ENCODE data around the gene MPC2. TPM values are rescaled to one million over a fixed set of nuclear protein-coding genes. Genes with fewer than 3 reads are reported as not detected.
"Not testable (repeated sequence)": the region's sequence is repeated elsewhere in the genome, so short reads cannot be mapped to it uniquely, and the experiment has no call there.

The MPC2 gene
- total and polyA plus RNA-seq, 2 donors, result 67.9 to 74.4 TPM

GRCh38 chr1:167881069-167881468 lies 55.8 kb downstream of the MPC2 start:
- no peaks in the 10 kb centered on the region for H3K27me3 ChIP-seq (ENCODE audit: control insufficient read depth in 2 of 2, insufficient read depth in 1 of 2, low read length in 1 of 2)
- H3K4me1 ChIP-seq (ENCODE audit: control insufficient read depth in 2 of 2, insufficient read depth in 2 of 2, low read length in 2 of 2), result no peaks in the 10 kb centered on the region
- no peak overlapping the region for H3K4me3 ChIP-seq (ENCODE audit: low read length in 2 of 2)
- no peaks in the 10 kb centered on the region for H3K36me3 ChIP-seq (ENCODE audit: control insufficient read depth in 2 of 2, insufficient read depth in 2 of 2, low read length in 1 of 2)
- no peak overlapping the region for H3K27ac ChIP-seq (ENCODE audit: low read depth in 1 of 2, low read length in 1 of 2)
- no peaks in the 10 kb centered on the region for H3K9me3 ChIP-seq (ENCODE audit: control insufficient read depth in 2 of 2, insufficient read depth in 1 of 2, low read length in 1 of 2)
- DNase-seq (ENCODE audit: low read depth in 6 of 9, low spot score in 9 of 9), result no peak

- Histone ChIP-seq H3K9me3 (ENCODE audit: control insufficient read depth in 2 of 2, insufficient read depth in 1 of 2, low read length in 1 of 2) (no peaks in the 10 kb centered on the region), H3K27ac (ENCODE audit: low read depth in 1 of 2, low read length in 1 of 2) (no peak overlapping the region), H3K4me3 (ENCODE audit: low read length in 2 of 2) (no peak overlapping the region), H3K4me1 (ENCODE audit: control insufficient read depth in 2 of 2, insufficient read depth in 2 of 2, low read length in 2 of 2) (no peaks in the 10 kb centered on the region), H3K27me3 (ENCODE audit: control insufficient read depth in 2 of 2, insufficient read depth in 1 of 2, low read length in 1 of 2) (no peaks in the 10 kb centered on the region), H3K36me3 (ENCODE audit: control insufficient read depth in 2 of 2, insufficient read depth in 2 of 2, low read length in 1 of 2) (no peaks in the 10 kb centered on the region)
- no peak for DNase-seq (ENCODE audit: low read depth in 6 of 9, low spot score in 9 of 9)
- 96% methylated on average over 3 of the region's 3 CpGs for WGBS
These were observed 56.3 kb downstream of the MPC2 start for GRCh38 chr1:167880580-167881021.

- Histone ChIP-seq H3K4me3 (ENCODE audit: low read length in 2 of 2) (no peak overlapping the region), H3K27ac (ENCODE audit: low read depth in 1 of 2, low read length in 1 of 2) (no peak overlapping the region), H3K27me3 (ENCODE audit: control insufficient read depth in 2 of 2, insufficient read depth in 1 of 2, low read length in 1 of 2) (no peaks in the 10 kb centered on the region), H3K36me3 (ENCODE audit: control insufficient read depth in 2 of 2, insufficient read depth in 2 of 2, low read length in 1 of 2) (no peaks in the 10 kb centered on the region), H3K9me3 (ENCODE audit: control insufficient read depth in 2 of 2, insufficient read depth in 1 of 2, low read length in 1 of 2) (no peaks in the 10 kb centered on the region), H3K4me1 (ENCODE audit: control insufficient read depth in 2 of 2, insufficient read depth in 2 of 2, low read length in 2 of 2) (no peaks in the 10 kb centered on the region)
- no peak for DNase-seq (ENCODE audit: low read depth in 6 of 9, low spot score in 9 of 9)
- WGBS, result 53% methylated on average over 1 of the region's 1 CpG
These were observed 57.4 kb downstream of the MPC2 start for GRCh38 chr1:167879508-167879907.

- H3K4me3 ChIP-seq (ENCODE audit: low read length in 2 of 2), result no peak overlapping the region
- H3K27me3 ChIP-seq (ENCODE audit: control insufficient read depth in 2 of 2, insufficient read depth in 1 of 2, low read length in 1 of 2), result no peaks in the 10 kb centered on the region
- H3K4me1 ChIP-seq (ENCODE audit: control insufficient read depth in 2 of 2, insufficient read depth in 2 of 2, low read length in 2 of 2), result no peaks in the 10 kb centered on the region
- DNase-seq (ENCODE audit: low read depth in 6 of 9, low spot score in 9 of 9), result no peak
- WGBS, result over 99% methylated on average over 7 of the region's 7 CpGs
- H3K9me3 ChIP-seq (ENCODE audit: control insufficient read depth in 2 of 2, insufficient read depth in 1 of 2, low read length in 1 of 2), result no peaks in the 10 kb centered on the region
- no peaks in the 10 kb centered on the region for H3K36me3 ChIP-seq (ENCODE audit: control insufficient read depth in 2 of 2, insufficient read depth in 2 of 2, low read length in 1 of 2)
- H3K27ac ChIP-seq (ENCODE audit: low read depth in 1 of 2, low read length in 1 of 2), result no peak overlapping the region
These were observed 58.3 kb downstream of the MPC2 start for GRCh38 chr1:167878372-167879160.

- DNase-seq (ENCODE audit: low read depth in 6 of 9, low spot score in 9 of 9), result no peak
- no peaks in the 10 kb centered on the region for H3K36me3 ChIP-seq (ENCODE audit: control insufficient read depth in 2 of 2, insufficient read depth in 2 of 2, low read length in 1 of 2)
- H3K27me3 ChIP-seq (ENCODE audit: control insufficient read depth in 2 of 2, insufficient read depth in 1 of 2, low read length in 1 of 2), result no peaks in the 10 kb centered on the region
- no peak overlapping the region for H3K4me3 ChIP-seq (ENCODE audit: low read length in 2 of 2)
- no peak overlapping the region for H3K27ac ChIP-seq (ENCODE audit: low read depth in 1 of 2, low read length in 1 of 2)
- no peaks in the 10 kb centered on the region for H3K4me1 ChIP-seq (ENCODE audit: control insufficient read depth in 2 of 2, insufficient read depth in 2 of 2, low read length in 2 of 2)
- no peaks in the 10 kb centered on the region for H3K9me3 ChIP-seq (ENCODE audit: control insufficient read depth in 2 of 2, insufficient read depth in 1 of 2, low read length in 1 of 2)
- WGBS, result 98% methylated on average over 3 of the region's 3 CpGs
These were observed 60.2 kb downstream of the MPC2 start for GRCh38 chr1:167876597-167877175.

- no peaks in the 10 kb centered on the region for H3K9me3 ChIP-seq (ENCODE audit: control insufficient read depth in 2 of 2, insufficient read depth in 1 of 2, low read length in 1 of 2)
- no peak overlapping the region for H3K27ac ChIP-seq (ENCODE audit: low read depth in 1 of 2, low read length in 1 of 2)
- no peaks in the 10 kb centered on the region for H3K36me3 ChIP-seq (ENCODE audit: control insufficient read depth in 2 of 2, insufficient read depth in 2 of 2, low read length in 1 of 2)
- no peak for DNase-seq (ENCODE audit: low read depth in 6 of 9, low spot score in 9 of 9)
- no peaks in the 10 kb centered on the region for H3K27me3 ChIP-seq (ENCODE audit: control insufficient read depth in 2 of 2, insufficient read depth in 1 of 2, low read length in 1 of 2)
- H3K4me1 ChIP-seq (ENCODE audit: control insufficient read depth in 2 of 2, insufficient read depth in 2 of 2, low read length in 2 of 2), result no peaks in the 10 kb centered on the region
- H3K4me3 ChIP-seq (ENCODE audit: low read length in 2 of 2), result no peak overlapping the region
These were observed 65.5 kb downstream of the MPC2 start for GRCh38 chr1:167871331-167871730.

GRCh38 chr1:167869157-167870001 lies 67.5 kb downstream of the MPC2 start:
- H3K9me3 ChIP-seq (ENCODE audit: control insufficient read depth in 2 of 2, insufficient read depth in 1 of 2, low read length in 1 of 2); H3K4me1 ChIP-seq (ENCODE audit: control insufficient read depth in 2 of 2, insufficient read depth in 2 of 2, low read length in 2 of 2); H3K4me3 ChIP-seq (ENCODE audit: low read length in 2 of 2); H3K27ac ChIP-seq (ENCODE audit: low read depth in 1 of 2, low read length in 1 of 2); H3K36me3 ChIP-seq (ENCODE audit: control insufficient read depth in 2 of 2, insufficient read depth in 2 of 2, low read length in 1 of 2); DNase-seq (ENCODE audit: low read depth in 6 of 9, low spot score in 9 of 9); H3K27me3 ChIP-seq (ENCODE audit: control insufficient read depth in 2 of 2, insufficient read depth in 1 of 2, low read length in 1 of 2): not testable (repeated sequence)
- WGBS, result 89% methylated on average over 16 of the region's 16 CpGs

- not testable (repeated sequence) for H3K4me3 ChIP-seq (ENCODE audit: low read length in 2 of 2); H3K36me3 ChIP-seq (ENCODE audit: control insufficient read depth in 2 of 2, insufficient read depth in 2 of 2, low read length in 1 of 2); DNase-seq (ENCODE audit: low read depth in 6 of 9, low spot score in 9 of 9); H3K27me3 ChIP-seq (ENCODE audit: control insufficient read depth in 2 of 2, insufficient read depth in 1 of 2, low read length in 1 of 2); H3K4me1 ChIP-seq (ENCODE audit: control insufficient read depth in 2 of 2, insufficient read depth in 2 of 2, low read length in 2 of 2); H3K27ac ChIP-seq (ENCODE audit: low read depth in 1 of 2, low read length in 1 of 2); H3K9me3 ChIP-seq (ENCODE audit: control insufficient read depth in 2 of 2, insufficient read depth in 1 of 2, low read length in 1 of 2)
- 98% methylated on average over 8 of the region's 8 CpGs for WGBS
These were observed 70.0 kb downstream of the MPC2 start for GRCh38 chr1:167866739-167867414.

Data from thymus (tissue), 11 donors.